NCI-H748 (cell line): ENCODE data around the gene DCDC1.

Experiments used
- DNase-seq: peaks from one replicate; lab custom pipeline; 2025; ENCODE audit not compliant: unreplicated experiment; lab: John Stamatoyannopoulos, UW

DCDC1 gene

DNA sequence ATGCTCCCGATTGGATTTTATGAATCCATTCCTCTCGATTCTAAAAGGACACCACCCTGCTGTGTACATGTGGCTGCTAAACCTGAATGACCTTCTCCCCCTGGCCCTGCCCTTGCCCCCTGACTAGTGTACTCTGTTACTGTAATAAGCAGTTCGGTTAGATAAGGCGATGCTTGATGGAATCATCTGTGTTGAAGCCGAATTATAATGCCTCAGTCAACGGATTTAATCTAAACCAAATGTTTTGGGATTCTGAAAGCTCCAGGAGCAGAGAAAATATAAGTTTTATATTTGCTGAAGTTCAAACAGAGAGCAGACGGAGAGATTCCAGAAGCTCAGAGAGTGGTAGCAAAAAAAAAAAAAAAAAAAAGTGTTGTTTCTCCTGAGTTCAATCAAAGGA lies 508.0 kb downstream of the DCDC1 start:
- no peak for DNase-seq

DNA sequence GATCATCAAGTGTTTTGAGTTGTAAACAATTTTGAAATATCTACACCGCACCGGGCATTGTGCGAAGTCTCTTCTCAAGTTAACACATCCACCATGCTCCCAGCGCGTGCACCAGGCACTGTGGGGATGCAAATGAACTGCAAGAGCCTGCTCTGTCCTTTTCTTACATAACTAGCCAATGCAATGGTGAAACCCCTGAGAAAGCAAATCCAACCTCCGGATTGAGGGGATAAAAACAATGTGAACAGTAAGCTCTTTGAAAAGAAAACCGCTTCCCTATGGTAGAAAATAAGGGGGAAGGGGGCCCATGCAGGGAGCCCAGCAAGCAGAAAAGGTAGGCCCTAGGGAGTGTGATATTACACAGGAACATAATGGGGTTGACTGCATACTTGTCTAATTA lies 508.5 kb downstream of the DCDC1 start:
- no peak for DNase-seq

DNA sequence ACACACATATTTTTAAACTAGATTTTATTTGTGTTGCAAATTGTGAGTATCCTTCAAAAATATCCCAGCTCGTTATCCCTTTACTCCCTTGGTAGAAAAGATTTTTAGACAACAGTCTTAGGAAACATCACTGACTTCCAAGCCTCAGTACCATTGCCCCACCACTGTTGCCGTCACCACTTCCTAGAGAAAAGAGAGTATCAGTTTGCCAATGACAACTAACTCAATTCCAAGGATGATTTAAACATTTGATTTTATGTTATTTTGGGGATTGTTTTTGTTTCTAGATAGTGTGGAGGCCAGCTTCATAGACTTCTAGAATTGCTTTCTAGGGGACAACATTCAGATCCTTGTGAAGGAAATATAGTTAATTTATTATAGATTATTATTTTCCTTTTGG lies 509.4 kb downstream of the DCDC1 start:
- DNase-seq: no peak

DNA sequence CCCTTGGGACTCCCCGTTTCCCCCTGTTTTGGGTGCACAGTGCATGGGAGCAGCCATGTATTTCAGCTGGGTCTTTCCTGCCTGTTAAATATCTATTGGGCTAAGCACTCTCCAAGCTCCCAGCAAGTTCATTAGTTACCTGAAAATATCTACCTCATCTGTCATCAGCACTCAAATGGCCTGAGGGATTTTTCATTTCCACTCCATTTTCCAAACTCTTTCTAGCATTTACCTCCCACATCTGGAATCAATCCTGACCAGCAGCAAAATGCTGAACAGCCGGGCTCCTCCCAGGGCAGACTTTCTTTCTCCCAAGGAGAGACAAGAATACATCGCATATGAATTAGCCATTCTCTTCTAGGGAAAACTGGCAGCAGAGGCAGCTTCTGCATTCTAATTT lies 509.9 kb downstream of the DCDC1 start:
- no peak for DNase-seq

DNA sequence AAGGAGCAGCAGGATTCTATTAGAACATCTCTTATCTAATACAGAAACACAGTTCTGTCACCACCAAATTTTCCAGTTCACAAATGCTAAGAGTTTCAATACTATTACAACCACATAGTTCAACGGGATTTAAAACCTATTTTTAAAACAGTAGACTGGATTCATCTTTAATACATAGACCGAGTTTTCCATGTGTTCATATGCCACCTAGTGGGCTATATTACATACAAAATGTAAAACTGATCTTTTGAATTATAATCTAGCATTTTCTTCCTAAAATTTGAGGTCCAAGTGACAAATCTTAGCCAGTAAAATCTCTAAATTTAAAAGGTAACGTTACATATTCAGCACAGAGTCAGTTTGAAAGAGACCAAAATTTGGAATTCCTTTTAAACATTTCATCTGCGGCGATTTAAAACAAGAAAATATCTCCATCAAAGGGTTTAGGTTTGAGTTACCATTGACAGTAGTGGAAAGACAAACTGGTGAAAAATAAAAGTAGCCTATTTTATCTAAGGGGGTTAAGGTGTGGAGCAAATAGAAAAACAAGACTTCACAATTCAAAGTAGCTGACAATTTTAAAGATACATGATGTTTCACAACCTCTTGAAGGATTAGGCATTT lies 514.0 kb downstream of the DCDC1 start:
- no peak for DNase-seq

DNA sequence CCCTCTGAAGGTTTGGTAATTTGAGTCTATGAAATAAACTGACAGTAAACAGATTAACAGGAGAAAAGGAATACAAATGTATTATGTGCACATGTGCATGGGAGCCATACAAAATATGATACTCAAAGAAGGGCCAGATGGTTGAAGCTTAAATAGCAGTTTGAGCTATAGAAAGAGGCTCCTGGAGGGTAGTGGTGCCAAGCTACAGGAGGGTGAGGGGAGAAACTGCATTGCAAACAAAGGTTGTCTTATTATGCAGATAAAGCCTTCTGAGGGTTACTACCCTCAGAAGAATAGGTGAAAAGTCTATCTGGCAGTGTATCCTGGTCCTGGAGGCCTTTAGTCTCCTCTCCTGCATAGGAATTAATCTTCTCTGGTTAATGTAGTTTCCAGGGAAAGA lies 516.1 kb downstream of the DCDC1 start:
- DNase-seq: no peak

DNA sequence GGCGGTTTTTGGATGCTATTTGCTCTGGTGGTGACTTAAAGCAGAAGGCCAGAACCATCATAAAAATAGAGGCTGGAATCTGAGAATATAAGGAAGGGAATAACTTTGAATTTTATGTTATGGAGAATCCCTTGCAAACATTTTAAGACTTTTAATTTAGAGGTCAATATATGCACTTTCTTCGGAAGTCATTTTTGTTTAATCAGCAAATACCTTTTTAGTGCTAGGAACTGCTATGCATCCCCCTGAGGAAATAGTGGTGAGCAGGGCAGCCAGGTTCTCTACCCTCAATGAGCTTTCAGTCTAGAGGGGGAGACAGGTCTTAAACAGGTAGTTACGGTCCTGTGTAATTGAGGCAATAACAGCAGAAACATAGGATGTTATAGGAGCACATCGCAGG lies 516.9 kb downstream of the DCDC1 start:
- DNase-seq: no peak

DNA sequence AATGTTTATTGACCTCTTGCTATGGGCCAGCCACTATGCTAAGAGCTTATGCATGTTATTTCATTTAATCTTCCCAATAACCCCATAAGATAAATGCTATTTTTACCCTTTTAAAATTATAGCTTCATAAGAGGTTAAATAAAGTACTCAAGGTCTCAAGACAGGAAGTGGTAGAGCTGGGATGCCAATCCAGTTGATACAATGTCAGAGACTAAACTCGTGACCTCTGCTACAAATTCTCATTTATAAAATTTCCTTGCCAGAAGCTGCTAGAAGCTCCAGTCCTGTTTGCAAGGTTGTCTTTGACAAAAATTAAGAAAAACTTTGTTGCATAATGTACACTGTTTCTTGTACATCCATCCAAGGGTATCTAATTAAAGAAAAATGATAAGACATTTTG lies 517.4 kb downstream of the DCDC1 start:
- DNase-seq: no peak

DNA sequence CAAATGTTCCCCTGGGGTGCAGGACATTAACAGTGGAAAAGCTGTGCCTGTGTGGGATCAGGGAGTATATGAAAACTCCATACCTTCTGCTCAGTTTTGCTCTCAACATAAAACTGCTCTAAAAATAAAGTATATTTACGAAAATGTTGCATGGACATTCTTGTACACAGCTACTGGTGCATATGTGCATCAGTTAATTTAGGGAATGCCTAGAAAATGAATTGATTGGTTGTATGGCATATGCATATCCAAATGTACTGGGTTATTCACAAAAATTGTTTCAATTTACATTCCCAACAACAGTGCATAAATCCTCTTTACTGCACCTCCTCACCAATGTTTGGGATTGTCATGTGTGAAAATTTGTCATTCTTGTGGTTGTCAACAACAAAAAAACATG lies 532.3 kb downstream of the DCDC1 start:
- DNase-seq: no peak

DNA sequence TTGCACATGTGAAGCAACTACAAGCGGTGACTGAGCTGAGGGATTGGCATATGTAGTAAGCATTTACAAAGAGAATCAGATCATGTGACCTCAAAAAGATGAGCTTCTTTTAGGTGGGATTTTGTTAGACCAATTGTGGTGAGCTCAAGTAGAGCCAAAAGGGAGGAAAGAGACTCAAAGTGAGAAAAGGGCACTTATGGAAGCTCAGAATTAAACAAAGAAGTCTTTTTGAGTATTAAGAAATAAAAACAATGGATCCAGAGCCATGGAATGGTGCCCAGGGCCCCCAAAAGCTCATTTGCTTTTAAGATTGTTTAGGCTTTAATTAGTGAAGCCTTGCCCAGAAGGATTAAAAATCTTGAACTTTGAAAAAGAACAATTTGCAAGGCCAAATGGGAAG lies 536.7 kb downstream of the DCDC1 start:
- no peak for DNase-seq

DNA sequence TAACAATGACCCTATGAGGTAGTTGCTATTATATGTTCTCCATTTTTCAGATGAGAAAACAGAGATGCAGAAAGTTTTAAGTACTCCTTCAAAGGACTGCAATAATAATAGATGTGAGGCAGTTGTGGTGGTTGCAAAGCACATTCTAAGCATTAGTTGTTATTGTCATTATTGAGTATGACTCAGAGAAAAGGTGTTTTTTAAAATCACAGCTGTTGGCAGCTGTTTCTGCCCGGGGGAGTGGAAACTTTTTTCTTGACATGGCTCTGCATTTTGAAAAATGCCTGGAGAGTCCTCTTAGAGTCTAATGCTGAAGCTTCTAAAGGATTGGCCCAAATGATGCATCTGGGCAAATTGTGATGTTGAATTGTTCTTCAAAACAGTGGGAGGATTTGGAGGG lies 538.9 kb downstream of the DCDC1 start:
- no peak for DNase-seq

DNA sequence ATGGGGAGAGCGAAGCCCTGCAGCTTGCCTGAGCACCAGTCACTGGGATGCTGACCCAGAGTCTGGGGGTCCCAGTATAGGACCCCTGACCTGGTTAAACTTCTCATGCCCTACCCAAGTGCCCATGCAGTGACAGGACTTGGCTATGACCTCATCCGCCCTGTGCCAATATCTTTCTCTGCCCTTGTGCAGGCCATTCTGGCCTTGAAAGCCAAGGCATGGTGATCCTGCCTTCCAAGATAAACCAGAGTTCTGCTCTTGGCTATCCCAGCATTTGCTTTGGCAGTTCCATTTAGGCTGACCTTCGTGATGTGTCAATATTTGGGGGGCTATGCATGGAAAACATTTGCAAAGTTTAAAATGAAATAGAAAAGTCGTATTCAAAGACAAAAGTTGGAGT lies 542.6 kb downstream of the DCDC1 start:
- DNase-seq: no peak

DNA sequence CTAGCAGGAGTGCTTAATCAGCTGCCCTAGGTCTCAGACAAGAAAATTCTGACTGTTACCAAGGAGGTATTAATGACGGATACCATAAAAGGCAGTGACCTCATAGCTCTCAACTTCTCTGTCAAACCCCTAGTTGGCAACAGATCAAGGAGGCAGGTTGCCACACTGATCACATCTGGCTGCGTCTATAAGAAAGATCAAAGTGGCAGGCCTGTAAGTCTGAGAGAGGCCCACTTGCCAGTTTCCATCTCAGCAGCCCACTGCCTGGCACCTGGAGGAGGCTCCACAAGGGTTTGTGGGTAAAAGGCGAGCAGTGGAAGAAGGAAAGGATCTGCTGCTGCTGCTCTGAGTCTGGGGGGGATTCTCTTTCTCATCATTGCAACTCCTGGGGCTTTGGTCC lies 543.8 kb downstream of the DCDC1 start:
- no peak for DNase-seq

DNA sequence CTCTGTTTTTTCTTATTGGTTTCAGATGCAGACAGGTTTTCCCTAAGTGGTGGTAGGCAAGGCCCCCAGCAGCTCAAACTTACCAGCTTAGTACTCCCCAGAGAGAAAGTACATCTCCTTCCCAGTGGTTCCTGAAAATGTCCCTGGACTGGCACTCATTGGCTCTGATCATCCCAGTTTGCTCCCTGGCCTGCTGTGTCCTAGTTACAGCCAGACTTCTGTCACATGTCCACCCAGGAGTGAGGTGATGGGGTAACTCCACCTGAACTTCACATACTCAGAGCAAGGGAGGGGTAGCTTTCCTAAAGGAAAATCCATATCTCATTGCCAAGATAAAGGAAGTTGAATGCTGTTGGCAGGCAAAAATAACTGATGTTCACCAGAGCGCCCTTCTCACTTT lies 546.4 kb downstream of the DCDC1 start:
- DNase-seq: no peak

DNA sequence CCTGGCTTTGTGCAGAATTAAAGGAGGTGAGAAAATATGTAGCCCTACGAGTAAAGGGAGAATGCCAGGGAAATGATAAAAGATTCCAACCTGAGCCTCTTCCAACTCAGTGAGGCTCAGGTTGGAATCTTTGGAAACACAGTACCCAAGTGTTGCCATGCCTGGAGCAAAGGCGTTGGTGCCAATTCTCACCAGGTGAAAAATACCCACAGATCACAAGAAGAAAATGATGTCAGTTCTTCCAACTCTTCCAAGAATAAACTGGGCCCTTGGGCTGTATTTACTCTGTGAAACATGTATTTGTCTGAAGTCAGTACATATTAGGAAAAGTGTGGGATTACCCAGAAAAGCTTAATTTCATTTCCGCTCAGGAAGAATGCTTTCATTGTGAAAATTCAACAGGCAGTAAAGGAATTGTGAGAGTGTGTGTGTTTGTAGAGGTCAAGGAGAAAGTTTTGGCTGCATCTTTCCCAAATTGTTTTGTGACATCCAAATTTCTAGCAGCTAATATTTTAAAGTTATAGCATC lies 548.0 kb downstream of the DCDC1 start:
- no peak for DNase-seq

DNA sequence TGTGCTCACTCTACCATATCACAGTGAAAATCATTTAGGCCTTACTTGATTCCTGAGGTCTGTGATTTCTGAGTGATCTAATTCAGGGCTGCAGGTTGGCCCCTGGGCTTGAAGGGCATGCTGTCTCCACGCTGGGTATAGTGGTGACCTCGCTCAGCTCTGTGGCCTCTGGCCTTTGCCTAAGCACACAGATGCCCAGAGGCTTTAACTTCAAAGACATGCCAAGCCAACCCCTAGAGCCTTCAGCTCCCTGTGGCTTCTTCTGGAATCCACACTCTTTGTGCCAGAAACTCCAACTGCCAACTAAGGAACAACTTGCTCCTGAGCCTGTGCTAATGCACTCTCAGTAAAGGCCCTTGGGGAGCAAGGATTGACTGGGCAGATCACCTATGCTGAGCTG lies 550.8 kb downstream of the DCDC1 start:
- DNase-seq: no peak

DNA sequence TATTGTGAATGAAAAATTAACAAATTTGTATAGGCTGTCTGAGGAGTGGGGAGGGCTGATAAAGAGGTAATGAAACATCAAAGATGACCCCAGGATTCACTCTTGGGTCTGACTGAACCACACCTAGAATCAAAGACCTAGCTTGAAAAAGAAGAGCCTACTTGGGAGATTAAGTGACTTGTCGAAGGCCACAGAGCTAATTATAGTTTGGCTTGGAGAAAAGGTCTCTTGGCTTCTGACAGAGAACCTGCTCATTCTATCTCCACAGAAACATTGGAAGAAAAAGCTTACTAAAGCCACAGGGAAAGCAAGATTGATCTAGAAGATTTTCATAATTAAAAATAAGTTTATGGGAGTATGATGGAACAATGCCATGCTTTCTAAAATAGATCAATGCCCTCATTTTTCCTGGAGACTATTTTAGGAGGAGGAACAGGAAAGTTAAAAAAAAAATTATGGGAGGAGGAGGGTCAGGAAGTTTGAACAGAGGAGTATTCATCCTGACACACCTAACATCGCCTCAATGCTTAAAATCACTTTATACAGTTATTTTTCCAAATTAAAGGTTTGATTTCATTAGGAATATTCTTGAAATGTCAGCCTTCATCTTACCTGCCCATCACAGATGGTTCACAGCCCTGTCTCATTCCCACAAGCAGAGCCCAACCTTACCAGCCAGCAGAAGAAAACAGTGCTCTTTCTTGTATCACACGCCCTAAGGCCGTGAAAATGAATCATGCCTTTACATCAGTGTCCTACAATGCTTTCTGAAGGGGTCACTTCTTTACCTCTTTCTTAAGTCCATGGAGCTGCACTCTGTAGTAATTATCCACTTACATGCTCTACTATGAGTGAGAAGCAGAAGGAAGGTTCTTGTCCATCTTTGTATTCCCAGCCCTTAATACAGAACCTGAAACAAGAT lies 552.3 kb downstream of the DCDC1 start:
- DNase-seq: no peak

DNA sequence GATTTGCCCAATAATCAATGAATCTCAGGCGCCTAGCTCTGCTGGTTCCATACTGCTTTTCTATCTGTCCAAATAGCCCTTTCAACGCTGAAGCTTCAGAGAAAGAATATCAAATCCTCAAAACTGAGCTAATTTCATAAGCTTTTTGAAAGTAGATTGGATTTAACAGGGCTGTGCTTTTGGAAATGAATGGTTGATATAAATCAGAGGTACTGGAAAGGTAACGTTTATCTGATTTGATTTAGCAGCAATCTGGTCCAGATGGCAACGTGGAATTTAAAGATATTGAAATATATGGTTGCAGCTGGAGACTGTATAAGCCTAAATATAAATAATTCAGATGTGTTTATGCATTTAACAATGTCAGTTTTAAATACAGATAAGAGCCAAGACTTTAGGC lies 553.9 kb downstream of the DCDC1 start:
- no peak for DNase-seq

DNA sequence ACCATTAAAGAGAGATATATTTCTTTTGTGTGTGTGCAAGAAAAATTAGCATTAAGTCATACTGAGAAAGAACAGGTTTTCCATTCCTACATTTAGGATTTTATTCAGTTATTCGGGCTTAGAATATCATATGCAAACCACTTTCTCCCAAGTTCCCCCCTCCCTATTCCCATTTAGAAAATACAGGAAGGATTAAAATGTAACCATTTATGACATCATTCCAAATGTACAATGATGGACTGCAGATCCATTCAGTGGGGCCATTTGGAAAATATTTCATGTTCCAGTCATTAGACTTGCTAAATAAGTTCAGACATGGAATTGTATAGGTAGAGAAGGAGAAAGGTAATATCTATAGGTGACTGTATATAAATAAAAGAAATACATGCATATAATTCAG lies 554.8 kb downstream of the DCDC1 start:
- no peak for DNase-seq
